GM18868 (cell line): Measurements from ENCODE around the gene TOLLIP.
"Not testable (repeated sequence)": the region's sequence is repeated elsewhere in the genome, so short reads cannot be mapped to it uniquely, and the experiment has no call there.

Experiments used
- ATAC-seq: cut with Tn5 transposase; IDR thresholded peaks from one replicate; pipeline ENCODE4 v1.9.1; 2021; ENCODE audit warnings: mild to moderate bottlenecking, moderate library complexity; ENCODE audit not compliant: unreplicated experiment

TOLLIP gene

GRCh38 chr11:1309498-1310317 is at the start of gene TOLLIP:
Gene TOLLIP, minus strand, starts transcription at chr11:1309632. Its CDS starts 134 bp downstream, at chr11:1309498.
- ATAC-seq, result peak; percentile 76

GRCh38 chr11:1358931-1359330 is 49.5 kb upstream of the TOLLIP start:
- not testable (repeated sequence) for ATAC-seq

GRCh38 chr11:1358286-1358685 is 48.9 kb upstream of the TOLLIP start:
- no peak for ATAC-seq

- ATAC-seq, result no peak
These were observed 47.1 kb upstream of the TOLLIP start for GRCh38 chr11:1356478-1356960.

- ATAC-seq, result no peak
These were observed 46.6 kb upstream of the TOLLIP start for GRCh38 chr11:1356007-1356435.

GRCh38 chr11:1354125-1354938 is 44.9 kb upstream of the TOLLIP start:
- ATAC-seq, result no peak

- ATAC-seq, result no peak
These were observed 44.1 kb upstream of the TOLLIP start for GRCh38 chr11:1353383-1354124.

GRCh38 chr11:1352696-1353382 is 43.4 kb upstream of the TOLLIP start:
- ATAC-seq, result no peak

- no peak for ATAC-seq
These were observed 42.0 kb upstream of the TOLLIP start for GRCh38 chr11:1351278-1351937.

GRCh38 chr11:1350086-1350725 is 40.8 kb upstream of the TOLLIP start:
- ATAC-seq, result no peak

GRCh38 chr11:1349327-1350041 is 40.1 kb upstream of the TOLLIP start:
- ATAC-seq, result no peak

GRCh38 chr11:1348796-1349326 is 39.4 kb upstream of the TOLLIP start:
- no peak for ATAC-seq

GRCh38 chr11:1348146-1348795 is 38.8 kb upstream of the TOLLIP start:
- no peak for ATAC-seq

- not testable (repeated sequence) for ATAC-seq
These were observed 38.1 kb upstream of the TOLLIP start for GRCh38 chr11:1347411-1347999.

- no peak for ATAC-seq
These were observed 37.4 kb upstream of the TOLLIP start for GRCh38 chr11:1346669-1347390.

- ATAC-seq, result no peak
These were observed 36.5 kb upstream of the TOLLIP start for GRCh38 chr11:1345737-1346513.
